Vagina (tissue), 2 donors: ENCODE data around the gene ZNF195.
"Not testable (repeated sequence)": the region's sequence is repeated elsewhere in the genome, so short reads cannot be mapped to it uniquely, and the experiment has no call there.

Experiments used
- CTCF ChIP-seq, 3 experiments: fragments of 450-650 bp in 2 of 3; fragments of 200-600 bp in 1 of 3; sonication (generic) in 1 of 3; IDR thresholded peaks; one replicate each; pipeline ENCODE4 v1.5.1; 2017 to 2019; ENCODE audit warnings: antibody characterized with exemption in 3 of 3, mild to moderate bottlenecking in 2 of 3, moderate library complexity in 2 of 3
- POLR2A ChIP-seq, 2 donors: fragments of 450-650 bp; IDR thresholded peaks; one replicate each; pipeline ENCODE4 v1.6.1; 2017; ENCODE audit warnings: antibody characterized with exemption in 2 of 2, mild to moderate bottlenecking in 2 of 2, moderate library complexity in 2 of 2
- POLR2AphosphoS5 ChIP-seq, 2 donors: sonication (generic); formaldehyde crosslinking; IDR thresholded peaks; one replicate each; pipeline ENCODE4 v1.9.0; 2017; ENCODE audit warnings: antibody characterized with exemption in 2 of 2, mild to moderate bottlenecking in 2 of 2, low read depth in 1 of 2; ENCODE audit not compliant: insufficient read depth in 1 of 2

- not testable (repeated sequence) for TF ChIP-seq POLR2A (IDR thresholded peaks at IDR 0.05); CTCF (IDR thresholded peaks at IDR 0.05); POLR2AphosphoS5 (IDR thresholded peaks at IDR 0.05; ENCODE audit: insufficient read depth in 1 of 2, low read depth in 1 of 2)
Measured at GRCh38 chr11:3426541-3426940, 47.6 kb upstream of the ZNF195 start.
